GM19193 (cell line): Measurements from ENCODE around the gene FKBP10.

Experiments
- POLR2A ChIP-seq: IDR thresholded peaks from 4 replicates; pipeline ENCODE4 v1.6.1; 2011; ENCODE audit not compliant: insufficient read depth, insufficient read length; ENCODE audit errors: extremely low read depth

The FKBP10 gene

DNA sequence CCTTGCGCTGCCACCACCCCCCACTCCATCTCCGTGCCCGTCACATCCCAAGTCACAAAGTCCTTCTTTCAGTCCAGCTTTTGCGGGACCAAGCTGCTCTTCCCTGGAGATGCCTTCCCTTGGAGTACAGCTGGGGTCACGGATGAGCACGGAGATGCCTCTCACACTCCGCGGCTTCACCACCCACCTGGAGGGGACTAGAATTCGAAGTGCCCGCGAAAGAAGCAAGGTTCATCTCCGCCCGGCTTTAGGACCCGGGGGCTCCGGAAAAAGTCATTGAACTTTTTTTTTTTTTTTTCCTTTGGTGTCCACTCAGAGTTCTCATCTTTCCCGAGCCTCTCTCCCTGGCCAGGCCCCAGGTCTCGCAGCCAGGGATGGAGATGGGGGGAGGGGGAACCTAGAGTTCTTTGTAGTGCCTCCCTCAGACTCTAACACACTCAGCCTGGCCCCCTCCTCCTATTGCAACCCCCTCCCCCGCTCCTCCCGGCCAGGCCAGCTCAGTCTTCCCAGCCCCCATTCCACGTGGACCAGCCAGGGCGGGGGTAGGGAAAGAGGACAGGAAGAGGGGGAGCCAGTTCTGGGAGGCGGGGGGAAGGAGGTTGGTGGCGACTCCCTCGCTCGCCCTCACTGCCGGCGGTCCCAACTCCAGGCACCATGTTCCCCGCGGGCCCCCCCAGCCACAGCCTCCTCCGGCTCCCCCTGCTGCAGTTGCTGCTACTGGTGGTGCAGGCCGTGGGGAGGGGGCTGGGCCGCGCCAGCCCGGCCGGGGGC lies at the start of gene FKBP10:
TSS of gene FKBP10 (plus strand) at position 624 of the 771 bp plus-strand sequence. CDS start at position 655, 31 bp downstream.
- no peak for TF ChIP-seq POLR2A

GRCh38 chr17:41763327-41763726 lies 49.5 kb upstream of the FKBP10 start:
- no peak for TF ChIP-seq POLR2A

DNA sequence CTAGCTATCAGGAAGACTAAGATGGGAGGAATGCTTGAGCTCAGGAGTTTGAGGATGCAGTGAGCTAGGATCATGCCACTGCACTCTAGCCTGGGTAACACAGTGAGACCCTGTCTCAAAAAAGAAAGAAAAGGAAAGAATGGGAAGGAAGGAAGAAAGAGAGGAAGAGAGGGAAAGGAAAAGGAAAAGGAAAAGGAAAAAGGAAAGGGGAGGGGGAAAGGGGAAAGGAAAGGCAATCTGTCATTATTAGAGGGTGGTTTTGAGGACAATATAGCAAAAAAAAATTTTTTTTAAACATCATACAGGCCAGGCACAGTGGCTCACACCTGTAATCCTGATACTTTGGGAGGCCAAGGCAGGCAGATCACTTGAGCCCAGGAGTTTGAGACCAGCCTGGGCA lies 46.7 kb upstream of the FKBP10 start:
- no peak for TF ChIP-seq POLR2A

DNA sequence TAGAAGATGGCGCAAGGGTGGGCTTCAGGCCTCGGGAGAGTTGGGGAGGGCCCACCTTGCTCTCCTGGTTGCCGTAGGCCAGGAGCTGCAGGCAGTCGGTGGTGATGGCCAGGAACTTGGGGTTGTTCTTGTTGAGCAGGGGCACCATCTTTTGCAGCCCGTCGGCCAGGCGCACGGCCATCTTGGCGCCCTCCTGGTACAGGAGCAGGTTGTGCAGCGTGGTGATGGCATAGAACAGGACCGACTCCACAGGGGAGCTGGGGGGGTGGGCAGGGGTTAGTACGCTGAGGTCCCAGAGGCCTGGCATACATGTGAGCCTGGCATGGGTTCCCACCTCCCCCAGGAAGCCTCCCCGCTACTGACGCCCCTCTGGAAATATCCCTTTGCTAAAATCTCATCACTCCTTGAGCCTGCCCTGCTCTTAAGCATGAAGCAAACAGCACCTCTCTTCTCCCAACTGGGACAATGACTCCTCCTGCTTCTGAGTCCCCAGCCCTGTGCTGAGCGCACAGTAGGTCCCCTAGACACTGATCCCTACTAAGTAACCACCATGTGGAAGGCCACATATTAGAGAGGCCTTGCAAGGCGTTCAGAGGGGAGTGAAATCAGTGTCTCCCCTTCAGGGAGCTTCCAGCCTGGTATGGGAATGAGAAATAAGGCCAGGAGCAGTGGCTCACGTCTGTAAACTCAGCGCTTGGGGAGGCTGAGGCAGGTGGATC lies 45.3 kb upstream of the FKBP10 start:
- no peak for TF ChIP-seq POLR2A

- TF ChIP-seq POLR2A: no peak
These were observed 44.0 kb upstream of the FKBP10 start for GRCh38 chr17:41768682-41769288.

DNA sequence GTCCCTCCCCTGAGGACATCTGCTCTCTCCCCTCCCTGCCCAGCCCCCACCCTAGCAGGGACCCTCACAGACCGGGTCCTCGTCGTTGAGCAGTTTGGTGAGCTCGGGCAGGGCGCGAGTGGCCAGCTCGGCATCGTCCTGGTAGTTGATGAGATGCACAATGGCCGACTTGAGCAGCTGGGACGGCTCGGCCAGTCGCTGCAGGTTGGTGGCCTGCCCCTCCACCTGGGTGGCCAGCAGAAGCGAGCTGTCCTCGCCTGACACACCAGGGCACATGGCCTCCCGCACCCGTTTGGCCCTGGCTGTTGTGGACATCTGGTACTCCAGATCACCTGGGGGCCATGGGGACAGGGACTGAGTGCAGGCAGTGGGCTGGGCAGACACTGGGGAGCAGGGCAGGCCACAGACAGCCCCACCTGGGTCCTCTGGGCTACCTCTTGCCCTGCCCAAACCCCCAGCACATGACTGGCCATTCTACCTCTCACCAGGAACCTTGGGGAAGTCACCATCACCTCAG lies 43.4 kb upstream of the FKBP10 start:
- TF ChIP-seq POLR2A: no peak

- TF ChIP-seq POLR2A: no peak
These were observed 42.8 kb upstream of the FKBP10 start for GRCh38 chr17:41769985-41770384.

DNA sequence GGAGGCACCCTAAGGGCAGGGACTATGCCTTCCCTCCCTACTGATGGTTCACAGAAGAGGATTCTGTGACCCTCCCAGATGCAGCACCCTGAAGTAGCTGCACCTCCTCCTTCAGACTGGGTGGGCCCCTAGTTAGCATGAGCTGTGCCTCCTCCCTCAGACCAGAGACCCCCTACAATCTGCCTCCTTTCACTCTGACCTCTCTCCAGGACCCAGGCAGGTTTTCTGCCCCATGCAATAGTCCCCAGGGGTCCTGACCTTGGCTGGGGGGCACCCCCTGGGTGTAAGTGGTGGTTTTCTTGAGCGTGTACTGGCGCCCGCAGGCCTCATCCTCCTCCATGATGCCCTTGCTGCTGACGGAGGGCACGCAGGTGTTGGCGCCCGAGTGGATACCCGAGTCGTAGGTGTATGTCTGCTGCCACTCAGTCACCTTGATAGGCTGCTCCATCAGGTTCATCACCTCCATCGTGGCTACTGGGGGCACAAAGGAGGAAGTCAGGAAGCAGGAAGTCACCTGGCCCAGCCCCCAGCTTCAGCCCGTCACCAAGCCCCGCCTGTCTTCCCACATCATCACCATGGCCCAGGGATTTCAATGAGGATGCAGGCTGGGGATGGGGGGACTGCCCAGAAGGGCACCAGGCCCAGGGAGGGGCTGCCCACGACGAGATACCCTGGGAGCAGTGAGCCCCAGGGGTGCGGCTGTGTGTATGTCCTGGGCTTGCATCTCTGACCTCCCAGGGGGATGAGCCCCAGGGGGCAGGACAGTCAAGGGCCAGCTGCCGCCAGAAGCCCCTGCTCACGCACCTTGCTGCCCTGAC lies 41.2 kb upstream of the FKBP10 start:
- TF ChIP-seq POLR2A: no peak

DNA sequence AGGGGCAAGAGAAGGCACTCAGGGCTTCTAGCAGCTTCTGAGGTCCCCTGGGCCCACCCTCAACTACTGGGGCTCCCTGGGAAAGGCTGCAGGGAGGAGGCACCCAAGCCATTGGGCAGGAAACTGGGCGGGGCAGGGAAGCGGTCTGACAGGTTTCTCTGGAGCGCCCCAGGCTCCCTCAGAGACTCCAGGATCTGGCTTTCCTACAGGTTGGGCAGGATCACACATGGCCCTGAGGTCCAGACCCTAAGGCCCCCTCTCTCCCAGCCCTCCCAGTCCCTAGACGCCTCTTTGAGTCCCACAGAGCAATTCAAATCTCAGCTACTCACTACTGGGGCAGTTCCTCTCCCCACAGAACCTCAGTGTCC lies 40.6 kb upstream of the FKBP10 start:
- TF ChIP-seq POLR2A: no peak

DNA sequence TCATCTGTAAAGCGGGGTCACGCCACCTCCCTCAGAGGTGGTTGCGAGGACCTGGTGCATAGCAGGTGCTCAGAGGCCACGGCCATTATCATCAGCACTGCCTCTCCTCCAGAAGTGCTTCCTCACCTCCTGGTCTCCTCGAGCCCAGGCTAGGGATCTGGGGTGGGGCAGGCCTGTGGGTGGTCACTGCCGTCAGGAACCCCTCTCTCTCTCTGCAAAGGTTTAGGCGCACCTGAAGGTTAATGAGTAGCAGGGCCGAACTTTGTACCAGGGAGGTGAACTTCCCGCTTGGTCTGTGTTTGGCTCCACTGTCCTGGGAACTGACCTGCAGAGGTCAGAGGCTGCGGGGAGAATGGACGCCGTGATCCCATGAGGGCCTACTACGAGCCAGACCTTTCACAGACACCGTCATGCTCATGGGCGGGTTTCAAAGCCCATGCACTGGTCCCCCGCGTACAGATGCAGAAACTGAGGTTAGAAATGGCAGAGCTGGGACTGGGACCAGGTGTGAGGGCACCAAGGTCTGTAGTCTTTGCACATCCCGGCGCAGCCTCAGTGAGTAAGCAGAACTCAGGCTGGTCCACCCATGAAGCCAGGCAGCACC lies 40.1 kb upstream of the FKBP10 start:
- no peak for TF ChIP-seq POLR2A

DNA sequence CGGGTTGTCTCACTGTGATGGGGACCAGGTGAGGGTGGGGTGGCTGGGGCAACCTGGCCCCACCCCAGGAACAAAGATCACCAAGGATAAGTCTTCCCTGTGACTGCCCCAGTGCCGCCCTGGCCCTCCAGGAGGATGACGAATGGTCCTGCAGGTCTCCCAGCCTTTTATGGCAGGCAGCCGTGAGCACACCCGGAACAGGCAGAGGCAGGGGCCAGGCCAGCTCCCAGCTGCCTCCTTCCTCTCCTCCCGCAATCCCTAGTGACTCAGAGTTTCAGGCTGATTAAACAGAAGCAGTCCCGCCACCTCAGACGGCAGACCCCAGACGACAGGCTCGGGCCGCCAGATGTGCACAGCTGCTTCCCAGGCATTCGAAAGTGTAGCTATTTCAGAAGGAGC lies 39.6 kb upstream of the FKBP10 start:
- TF ChIP-seq POLR2A: no peak

DNA sequence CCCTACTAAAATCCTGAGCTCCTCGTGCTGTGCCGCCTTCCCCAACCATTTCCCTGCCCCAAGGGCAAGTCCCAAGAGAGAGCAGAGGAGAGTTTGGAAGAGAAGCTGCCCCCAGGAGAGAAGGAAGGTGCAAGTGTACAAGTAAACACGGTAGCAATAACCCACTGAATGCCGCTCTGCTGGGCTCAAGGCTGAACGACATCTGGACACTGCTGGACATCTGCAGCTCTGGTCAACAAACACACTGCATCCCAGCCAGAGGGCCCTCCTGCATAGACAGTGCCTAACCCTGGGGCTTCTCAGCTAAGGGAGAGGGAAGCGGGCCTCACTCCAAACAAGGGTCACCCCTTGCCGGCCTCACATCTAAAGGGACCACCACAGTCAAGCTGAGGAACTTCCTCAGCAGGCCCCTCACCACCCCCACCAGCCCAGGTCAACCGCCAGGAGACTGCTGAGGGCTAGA lies 39.0 kb upstream of the FKBP10 start:
- no peak for TF ChIP-seq POLR2A

DNA sequence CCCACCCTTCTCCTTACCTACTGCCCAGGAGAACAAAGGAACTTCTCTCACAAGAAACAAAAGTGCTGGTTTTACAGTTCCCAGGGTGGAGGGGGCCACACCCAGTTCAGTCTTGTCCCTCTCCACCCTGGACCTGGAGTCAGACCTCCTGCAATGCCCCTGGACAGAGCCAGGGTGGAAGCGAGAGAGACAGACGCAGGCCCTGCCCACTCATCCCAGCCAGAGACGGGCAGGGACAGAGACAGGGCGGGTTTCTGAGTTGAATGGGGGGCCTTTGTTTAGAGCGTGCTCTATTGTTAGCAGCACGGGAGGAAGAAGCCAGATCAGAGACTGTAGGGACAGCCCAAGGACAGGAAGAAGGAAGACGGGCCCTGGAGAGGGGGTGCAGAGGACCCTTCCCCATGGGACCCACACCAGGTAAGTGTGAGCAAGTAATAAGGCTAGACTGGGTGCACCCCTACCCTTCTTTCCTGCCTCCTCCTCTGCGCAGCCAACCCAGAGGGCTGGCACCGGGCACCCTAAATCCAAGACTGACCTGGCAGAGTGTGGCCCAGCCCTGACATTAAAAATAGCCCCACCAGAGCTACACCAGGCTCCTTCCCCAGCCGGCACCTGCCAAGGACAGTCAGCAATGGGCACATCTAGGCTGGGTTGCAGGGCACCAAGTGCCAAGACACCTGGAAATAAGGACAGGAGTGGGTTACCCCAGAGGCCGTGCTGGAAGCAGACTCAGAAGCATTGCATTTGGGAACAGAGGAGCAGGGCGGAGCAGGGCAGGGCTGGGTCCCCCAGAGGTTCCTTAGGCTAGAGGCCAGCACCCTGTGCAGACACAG lies 37.2 kb upstream of the FKBP10 start:
- no peak for TF ChIP-seq POLR2A

DNA sequence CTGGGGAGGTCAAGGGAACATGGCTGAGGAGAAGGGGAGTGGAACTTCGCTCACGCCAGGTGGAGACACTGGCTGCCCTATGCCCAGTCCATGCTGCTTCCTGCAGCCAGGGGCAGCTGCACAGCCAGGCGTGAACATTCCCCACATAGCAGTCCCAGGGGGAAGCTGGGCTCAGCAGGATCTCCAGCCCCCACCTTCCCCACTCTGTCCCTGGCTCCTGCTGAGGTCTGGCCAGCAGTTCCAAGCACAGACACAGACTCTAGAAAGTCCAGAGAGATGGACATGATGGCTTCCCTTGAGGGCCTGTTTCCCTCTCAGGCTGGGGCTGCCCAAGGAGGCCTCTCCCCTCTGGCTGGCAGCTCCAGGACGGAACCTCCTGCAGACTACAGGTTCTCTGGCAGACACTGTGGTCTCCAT lies 35.6 kb upstream of the FKBP10 start:
- no peak for TF ChIP-seq POLR2A

GRCh38 chr17:41777574-41778188 lies 35.1 kb upstream of the FKBP10 start:
- TF ChIP-seq POLR2A: no peak
